ENCODE data around the gene LCN2.
"Not testable (repeated sequence)": the region's sequence is repeated elsewhere in the genome, so short reads cannot be mapped to it uniquely, and the experiment has no call there.

Gene LCN2

DNA sequence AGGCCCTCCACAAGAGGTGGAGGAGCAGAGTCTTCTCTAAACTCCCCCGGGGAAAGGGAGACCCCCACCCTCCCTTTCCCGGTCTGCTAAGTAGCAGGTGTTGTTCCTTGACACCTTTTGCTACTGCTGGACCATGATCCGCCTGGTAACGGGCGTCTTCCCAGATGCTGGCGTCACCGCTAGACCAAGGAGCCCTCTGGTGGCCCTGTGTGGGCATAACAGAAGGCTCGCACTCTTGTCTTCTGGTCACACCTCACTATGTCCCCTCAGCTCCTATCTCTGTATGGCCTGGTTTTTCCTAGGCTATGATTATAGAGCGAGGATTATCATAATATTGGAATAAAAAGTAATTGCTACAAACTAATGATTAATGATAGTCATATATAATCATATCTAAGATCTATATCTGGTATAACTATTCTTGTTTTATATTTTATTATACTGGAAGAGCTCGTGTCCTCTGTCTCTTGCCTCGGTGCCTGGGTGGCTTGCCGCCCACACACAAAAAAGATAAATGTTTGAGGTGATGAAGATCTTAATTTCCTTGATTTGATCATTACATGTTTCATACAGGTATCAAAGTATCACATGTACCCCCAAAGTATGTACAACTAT lies 19.2 kb upstream of the LCN2 start:
- not testable (repeated sequence) for DNase-seq (ENCODE audit: low read depth); H3K4me3 ChIP-seq (ENCODE audit: low read depth, low read length)
- TF ChIP-seq CTCF (IDR thresholded peaks at IDR 0.05; ENCODE audit: low read depth, low read length, missing control alignments) = peak; percentile 16

DNA sequence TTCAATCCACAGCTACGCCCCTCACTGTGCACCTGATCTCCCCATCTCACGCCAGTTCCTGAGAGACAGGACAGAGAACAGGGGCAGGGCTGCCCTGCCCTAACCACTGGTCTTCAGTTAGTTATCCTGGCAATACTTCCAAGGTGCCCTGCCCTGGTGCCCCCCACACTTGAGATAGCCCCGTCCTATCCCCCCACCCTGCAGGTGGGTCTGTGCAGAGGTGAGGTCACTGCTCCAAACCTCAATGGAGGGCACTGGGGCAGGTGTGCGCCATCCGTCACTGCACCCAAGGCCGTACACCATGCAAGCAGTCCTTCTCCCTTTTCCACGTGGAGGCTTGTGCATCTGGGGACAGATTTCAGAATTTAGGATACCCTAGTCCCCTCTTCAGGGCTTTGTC lies 18.6 kb upstream of the LCN2 start:
- DNase-seq (ENCODE audit: low read depth); H3K4me3 ChIP-seq (ENCODE audit: low read depth, low read length): not testable (repeated sequence)

- not testable (repeated sequence) for DNase-seq (ENCODE audit: low read depth); H3K4me3 ChIP-seq (ENCODE audit: low read depth, low read length)
These were observed 17.9 kb upstream of the LCN2 start for GRCh38 chr9:128131346-128131745.

DNA sequence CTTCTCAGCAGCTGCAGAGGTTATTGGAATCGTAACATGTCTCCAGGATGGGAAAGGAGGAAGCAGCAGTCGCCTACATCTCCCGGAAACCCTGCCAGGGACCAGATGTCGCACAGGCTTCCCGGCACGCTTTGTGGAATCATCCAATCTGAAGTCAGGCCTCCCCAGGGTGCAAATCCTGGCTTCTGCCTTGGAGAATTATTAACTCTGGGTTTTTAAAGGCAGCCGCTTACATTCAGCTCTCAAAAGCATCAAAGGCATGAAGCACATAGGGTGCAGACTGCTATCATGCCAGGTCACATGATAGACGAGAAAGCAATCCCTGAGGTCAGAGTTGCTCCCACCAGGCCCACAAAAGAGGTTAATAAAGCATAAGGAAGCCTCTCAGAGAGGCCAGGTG lies 17.1 kb upstream of the LCN2 start:
- not testable (repeated sequence) for DNase-seq (ENCODE audit: low read depth); H3K4me3 ChIP-seq (ENCODE audit: low read depth, low read length)

- not testable (repeated sequence) for DNase-seq (ENCODE audit: low read depth); H3K4me3 ChIP-seq (ENCODE audit: low read depth, low read length)
These were observed 13.7 kb upstream of the LCN2 start for GRCh38 chr9:128135561-128135960.

GRCh38 chr9:128136816-128137793 lies 12.1 kb upstream of the LCN2 start:
- no peak overlapping the region for H3K4me3 ChIP-seq (ENCODE audit: low read depth, low read length)
- no peak for TF ChIP-seq CTCF (IDR thresholded peaks at IDR 0.05; ENCODE audit: low read depth, low read length, missing control alignments)
- DNase-seq (ENCODE audit: low read depth) = no peak

GRCh38 chr9:128138001-128138400 lies 11.3 kb upstream of the LCN2 start:
- TF ChIP-seq CTCF (IDR thresholded peaks at IDR 0.05; ENCODE audit: low read depth, low read length, missing control alignments) = no peak
- no peak for DNase-seq (ENCODE audit: low read depth)
- no peak overlapping the region for H3K4me3 ChIP-seq (ENCODE audit: low read depth, low read length)

DNA sequence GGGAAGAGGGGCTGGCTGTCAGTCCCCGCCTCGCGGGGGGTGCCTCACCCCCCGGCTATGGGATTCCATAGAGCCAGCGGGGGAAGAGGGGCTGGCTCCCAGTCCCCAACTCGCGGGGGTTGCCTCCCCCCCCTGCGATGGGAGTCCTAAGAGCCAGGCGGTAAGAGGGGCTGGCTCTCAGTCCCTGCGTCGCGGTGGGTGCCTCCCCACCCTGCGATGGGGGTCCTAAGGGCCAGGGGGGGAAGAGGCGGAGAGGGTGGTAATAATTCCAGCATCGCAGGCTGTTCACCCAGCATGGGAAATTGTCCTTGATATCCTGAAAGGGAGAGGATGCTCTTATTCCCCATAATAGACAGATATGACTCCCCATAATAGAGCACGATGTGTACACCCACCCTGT lies 9.6 kb upstream of the LCN2 start:
- no peak overlapping the region for H3K4me3 ChIP-seq (ENCODE audit: low read depth, low read length)
- no peak for DNase-seq (ENCODE audit: low read depth)
- TF ChIP-seq CTCF (IDR thresholded peaks at IDR 0.05; ENCODE audit: low read depth, low read length, missing control alignments) = no peak

GRCh38 chr9:128141604-128142003 lies 7.6 kb upstream of the LCN2 start:
- DNase-seq (ENCODE audit: low read depth) = no peak
- no peak overlapping the region for H3K4me3 ChIP-seq (ENCODE audit: low read depth, low read length)

More at GRCh38 chr9:128141604-128142003, 7.6 kb upstream of the LCN2 start:
- TF ChIP-seq CTCF (IDR thresholded peaks at IDR 0.05; ENCODE audit: low read depth, low read length, missing control alignments) = no peak

Data from GM12864 (cell line).